ELR (cell line): ENCODE results near the gene HDAC1.
"Not testable (repeated sequence)": the region's sequence is repeated elsewhere in the genome, so short reads cannot be mapped to it uniquely, and the experiment has no call there.

ENCODE experiments used
- DNase-seq: peaks from one replicate; pipeline ENCODE4 v3.0.0-alpha.2; 2015; ENCODE audit warnings: low read depth

Gene HDAC1

GRCh38 chr1:32274646-32275340 lies 17.1 kb upstream of the HDAC1 start:
- no peak for DNase-seq

GRCh38 chr1:32275424-32275823 lies 16.5 kb upstream of the HDAC1 start:
- DNase-seq: no peak

GRCh38 chr1:32276032-32276782 lies 15.7 kb upstream of the HDAC1 start:
- no peak for DNase-seq

GRCh38 chr1:32284777-32285176 lies 7.1 kb upstream of the HDAC1 start:
- DNase-seq: not testable (repeated sequence)

- DNase-seq: no peak
These were observed 6.2 kb upstream of the HDAC1 start for GRCh38 chr1:32285658-32286057.

GRCh38 chr1:32286763-32287162 lies 5.1 kb upstream of the HDAC1 start:
- DNase-seq: no peak

GRCh38 chr1:32289256-32289655 lies 2.6 kb upstream of the HDAC1 start:
- no peak for DNase-seq

GRCh38 chr1:32291145-32291707 lies 657 bp upstream of the HDAC1 start:
- peak; percentile 86 for DNase-seq

- DNase-seq: not testable (repeated sequence)
These were observed 6.3 kb downstream of the HDAC1 start for GRCh38 chr1:32298211-32298610.

- DNase-seq: no peak
These were observed 7.4 kb downstream of the HDAC1 start for GRCh38 chr1:32299327-32299726.

GRCh38 chr1:32303358-32303757 lies 11.5 kb downstream of the HDAC1 start:
- DNase-seq: no peak

- no peak for DNase-seq
These were observed 12.2 kb downstream of the HDAC1 start for GRCh38 chr1:32303997-32304622.

GRCh38 chr1:32305310-32305709 lies 13.4 kb downstream of the HDAC1 start:
- DNase-seq: no peak

- DNase-seq: peak; percentile 59
These were observed 15.4 kb downstream of the HDAC1 start for GRCh38 chr1:32307324-32307723.

- DNase-seq: no peak
These were observed 18.1 kb downstream of the HDAC1 start for GRCh38 chr1:32309960-32310359.

GRCh38 chr1:32311709-32312393 lies 20.0 kb downstream of the HDAC1 start:
- DNase-seq: no peak

GRCh38 chr1:32316903-32317277 lies 25.0 kb downstream of the HDAC1 start:
- DNase-seq: no peak

- no peak for DNase-seq
These were observed 26.4 kb downstream of the HDAC1 start for GRCh38 chr1:32318127-32318869.

GRCh38 chr1:32321712-32322291 lies 29.9 kb downstream of the HDAC1 start:
- DNase-seq: peak; percentile 33

- no peak for DNase-seq
These were observed 35.3 kb downstream of the HDAC1 start for GRCh38 chr1:32327204-32327603.

GRCh38 chr1:32329931-32330466 lies 38.1 kb downstream of the HDAC1 start:
- no peak for DNase-seq
